HL-60 (cell line): ENCODE data around the gene TTC21A.

Experiments
- DNase-seq, 2 experiments: peaks; one replicate each; pipeline ENCODE4 v3.0.0-alpha.2; 2010 to 2020; ENCODE audit warnings: low read depth in 1 of 2, low spot score in 1 of 2
- H3K27ac ChIP-seq: fragments of 250-450 bp; sonication (Bioruptor Pico); replicated peaks from 2 replicates; pipeline ENCODE4 v1.5.1; 2020; ENCODE audit warnings: mild to moderate bottlenecking, moderate library complexity
- H3K27me3 ChIP-seq: fragments of 250-450 bp; sonication (Bioruptor Pico); 2 replicates; pipeline ENCODE4 v1.5.1; 2021; ENCODE audit warnings: mild to moderate bottlenecking, moderate library complexity; ENCODE audit not compliant: insufficient read depth, poor library complexity, severe bottlenecking
- H3K4me3 ChIP-seq: replicated peaks from 2 replicates; pipeline ENCODE4 v1.5.1; 2011; ENCODE audit warnings: mild to moderate bottlenecking, control low read depth, low read length; ENCODE audit not compliant: insufficient read depth
- CTCF ChIP-seq: IDR thresholded peaks from one replicate; pipeline ENCODE4 v1.5.1; 2011; ENCODE audit warnings: low read length, control low read depth, inconsistent platforms; ENCODE audit not compliant: insufficient read depth
- GABPA ChIP-seq: IDR thresholded peaks from 2 replicates; pipeline ENCODE4 v1.6.1; 2012; ENCODE audit warnings: low read depth
- POLR2AphosphoS5 ChIP-seq: IDR thresholded peaks from 2 replicates; pipeline ENCODE4 v1.6.1; 2012; ENCODE audit warnings: low read depth
- REST ChIP-seq: IDR thresholded peaks from 2 replicates; pipeline ENCODE4 v1.6.1; 2012; ENCODE audit warnings: low read depth; ENCODE audit not compliant: insufficient replicate concordance
- SPI1 ChIP-seq: IDR thresholded peaks from 2 replicates; pipeline ENCODE4 v1.6.1; 2012; ENCODE audit warnings: low read depth, mild to moderate bottlenecking, borderline replicate concordance

TTC21A gene

DNA sequence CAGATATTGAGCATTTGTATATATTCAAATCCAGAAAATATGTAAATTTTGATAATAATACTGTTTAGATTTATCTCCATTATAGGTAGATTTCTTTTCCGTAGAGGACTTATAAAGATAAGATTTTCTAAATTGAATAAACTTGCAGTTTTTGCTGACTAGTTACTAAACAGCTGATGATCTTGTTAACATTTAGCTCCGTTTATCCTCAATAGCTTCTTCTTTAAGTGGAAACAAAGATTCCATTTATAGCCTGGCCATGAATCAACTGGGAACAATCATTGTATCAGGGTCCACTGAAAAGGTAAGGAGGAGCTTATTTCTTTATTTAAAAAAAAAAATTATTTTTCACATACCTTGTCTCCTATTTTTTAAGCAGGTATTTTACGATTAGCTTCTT is 38.9 kb upstream of the TTC21A start:
- TF ChIP-seq REST (no peak), GABPA (no peak), CTCF (no peak), POLR2AphosphoS5 (no peak), SPI1 (no peak)
- no peak overlapping the region for H3K4me3 ChIP-seq

DNA sequence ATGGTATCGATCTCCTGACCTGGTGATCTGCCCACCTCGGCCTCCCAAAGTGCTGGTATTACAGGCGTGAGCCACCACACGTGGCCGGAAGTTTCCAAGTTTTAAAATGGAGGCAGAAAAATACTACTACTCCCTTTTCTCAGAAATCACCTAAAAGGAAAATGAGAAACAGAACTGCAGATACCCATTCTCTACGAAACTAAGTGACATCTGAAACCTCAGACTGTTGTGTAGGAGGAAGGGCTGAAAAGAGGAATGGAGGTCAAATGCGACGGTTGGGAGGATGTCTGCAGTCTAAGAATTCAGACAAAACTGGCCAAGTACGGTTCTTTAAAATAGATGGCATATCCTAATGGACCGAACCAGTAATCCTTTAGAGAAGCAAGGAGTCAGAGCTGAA is 31.6 kb upstream of the TTC21A start:
- Histone ChIP-seq H3K4me3 (no peak overlapping the region), H3K27ac (no peak overlapping the region), H3K27me3 (no peaks in the 10 kb centered on the region)
- no peak for DNase-seq
- TF ChIP-seq GABPA (no peak), SPI1 (no peak), POLR2AphosphoS5 (no peak), REST (no peak), CTCF (no peak)

More for the DNA sequence above, 38.9 kb upstream of the TTC21A start:
- DNase-seq: no peak
- no peaks in the 10 kb centered on the region for H3K27me3 ChIP-seq
- H3K27ac ChIP-seq: no peak overlapping the region

DNA sequence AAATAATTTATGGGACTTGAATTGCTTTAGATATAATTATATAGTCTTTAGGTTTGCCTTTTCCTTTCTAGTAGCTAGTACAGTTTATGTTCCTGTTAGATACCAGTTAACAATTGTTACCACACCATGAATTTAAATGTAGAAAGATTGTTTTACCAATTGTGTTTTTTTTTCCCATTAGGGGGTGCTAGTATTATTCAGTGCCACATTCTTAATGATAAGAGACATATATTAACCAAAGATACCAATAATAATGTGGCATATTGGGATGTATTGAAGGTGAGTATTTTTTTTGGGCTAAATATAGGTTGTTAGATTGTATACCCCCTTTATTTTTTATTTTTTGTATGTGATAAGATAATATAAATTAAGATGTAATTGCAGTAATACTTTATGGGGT is 27.9 kb upstream of the TTC21A start:
- no peak for DNase-seq
- H3K4me3 ChIP-seq: no peak overlapping the region
- H3K27me3 ChIP-seq: no peaks in the 10 kb centered on the region
- no peak overlapping the region for H3K27ac ChIP-seq
- TF ChIP-seq REST (no peak), GABPA (no peak), POLR2AphosphoS5 (no peak), SPI1 (no peak), CTCF (no peak)
